Lung (tissue), 12 donors: ENCODE data around the gene CLCN2. TPM values are rescaled to one million over a fixed set of nuclear protein-coding genes. Genes with fewer than 3 reads are reported as not detected.

Experiments
- ATAC-seq: fragments of 200-7000 bp; cut with Tn5 transposase; one replicate; pipeline ENCODE4 v1.9.1; 2020; ENCODE audit warnings: moderate number of reproducible peaks; ENCODE audit not compliant: insufficient read depth, low FRiP score
- DNase-seq, 3 donors: peaks; one replicate each; pipeline ENCODE4 v3.0.0-alpha.2; 2013 to 2017
- H3K27ac ChIP-seq, 2 donors: one replicate each; pipeline ENCODE4 v1.5.1; 2013; ENCODE audit warnings: mild to moderate bottlenecking in 2 of 2, moderate library complexity in 2 of 2, control low read depth in 1 of 2, inconsistent platforms in 1 of 2, low read depth in 1 of 2, low read length in 1 of 2
- H3K27me3 ChIP-seq, 3 donors: one replicate each; pipeline ENCODE4 v1.5.1; 2013; ENCODE audit warnings: low read length in 2 of 3; ENCODE audit not compliant: control insufficient read depth in 3 of 3, insufficient read depth in 3 of 3
- H3K36me3 ChIP-seq, 4 donors: one replicate each; pipeline ENCODE4 v1.5.1; 2013; ENCODE audit warnings: low read length in 4 of 4, mild to moderate bottlenecking in 1 of 4, moderate library complexity in 1 of 4; ENCODE audit not compliant: control insufficient read depth in 4 of 4, insufficient read depth in 4 of 4
- H3K4me1 ChIP-seq, 5 donors: one replicate each; pipeline ENCODE4 v1.5.1; 2013; ENCODE audit warnings: low read length in 5 of 5, mild to moderate bottlenecking in 2 of 5, moderate library complexity in 1 of 5; ENCODE audit not compliant: control insufficient read depth in 5 of 5, insufficient read depth in 5 of 5
- H3K4me3 ChIP-seq: one replicate; pipeline ENCODE4 v1.5.1; 2013; ENCODE audit warnings: mild to moderate bottlenecking, control low read depth, moderate library complexity
- H3K9ac ChIP-seq, 2 donors: one replicate each; pipeline ENCODE4 v1.5.1; 2013; ENCODE audit warnings: low read length in 2 of 2, control low read depth in 1 of 2; ENCODE audit not compliant: insufficient read depth in 1 of 2
- H3K9me3 ChIP-seq, 4 donors: one replicate each; pipeline ENCODE4 v1.5.1; 2013; ENCODE audit warnings: low read length in 3 of 4, mild to moderate bottlenecking in 1 of 4, moderate library complexity in 1 of 4; ENCODE audit not compliant: control insufficient read depth in 4 of 4, insufficient read depth in 3 of 4
- CTCF ChIP-seq: IDR thresholded peaks from 2 replicates; pipeline ENCODE4 v1.5.1; 2012; ENCODE audit warnings: mild to moderate bottlenecking; ENCODE audit errors: control extremely low read depth, extremely low read depth
- WGBS, 2 donors: extraction: QIAGEN DNeasy Blood & Tissue Kit; methylation state at CpG; one replicate each; pipeline ENCODE4 v1.1.7; 2013; 5-methylcytosine and 5-hydroxymethylcytosine counted together
- polyA plus RNA-seq, 2 donors: library from polyadenylated mRNA; stranded (reverse); fragments of 200-250 nt; gene quantifications; one replicate each; pipeline ENCODE4 v1.2.1, GENCODE V29; 2013
- total RNA-seq, 2 donors: library from RNA; depleted of rRNA in 1 of 2; stranded (reverse); fragments of >200 nt in 1 of 2; gene quantifications; one replicate each; pipeline ENCODE4 v1.2.1, GENCODE V29; 2014 to 2021
- donor health status: control.
- donor health status: control.
- donor health status: Bipolar disorder and iron deficiency.
- donor health status: healthy.
- donor health status: DM: yes; HTN: yes; CAD: no.

CLCN2 gene
- total and polyA plus RNA-seq, 4 donors: 2.7 to 8.7 (median 5.4) TPM

DNA sequence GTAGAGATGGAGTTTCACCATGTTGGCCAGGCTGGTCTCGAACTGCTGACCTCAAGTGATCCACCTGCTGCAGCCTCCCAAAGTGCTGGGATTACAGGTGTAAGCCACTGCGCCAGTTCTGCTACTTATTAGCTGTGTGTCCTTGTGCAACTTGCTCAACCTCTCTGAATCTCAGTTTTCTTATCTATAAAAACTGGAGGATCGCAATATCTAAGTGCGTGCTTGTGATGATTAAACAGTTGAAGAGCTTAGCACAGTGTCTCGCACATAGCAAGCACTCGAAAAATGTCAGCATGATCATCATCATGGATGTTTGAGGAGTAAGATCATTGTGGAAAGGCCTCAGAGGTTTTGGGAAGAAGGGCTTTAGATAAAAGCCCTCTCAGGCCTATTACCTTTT lies 10.8 kb downstream of the CLCN2 start:
- WGBS, 2 donors: 89 to 90% methylated on average over 6 of the region's 6 CpGs
- Histone ChIP-seq H3K9ac (no peak overlapping the region), H3K4me1 (peaks cover 0 to 32% (median 4%) of the 10 kb centered on the region in 5 donors), H3K27me3 (no peaks in the 10 kb centered on the region), H3K36me3 (peaks cover 0 to 14% (median 2%) of the 10 kb centered on the region in 4 donors), H3K27ac (no peak overlapping the region), H3K9me3 (no peaks in the 10 kb centered on the region), H3K4me3 (no peak overlapping the region)
- ATAC-seq: no peak
- no peak for DNase-seq
- no peak for TF ChIP-seq CTCF

DNA sequence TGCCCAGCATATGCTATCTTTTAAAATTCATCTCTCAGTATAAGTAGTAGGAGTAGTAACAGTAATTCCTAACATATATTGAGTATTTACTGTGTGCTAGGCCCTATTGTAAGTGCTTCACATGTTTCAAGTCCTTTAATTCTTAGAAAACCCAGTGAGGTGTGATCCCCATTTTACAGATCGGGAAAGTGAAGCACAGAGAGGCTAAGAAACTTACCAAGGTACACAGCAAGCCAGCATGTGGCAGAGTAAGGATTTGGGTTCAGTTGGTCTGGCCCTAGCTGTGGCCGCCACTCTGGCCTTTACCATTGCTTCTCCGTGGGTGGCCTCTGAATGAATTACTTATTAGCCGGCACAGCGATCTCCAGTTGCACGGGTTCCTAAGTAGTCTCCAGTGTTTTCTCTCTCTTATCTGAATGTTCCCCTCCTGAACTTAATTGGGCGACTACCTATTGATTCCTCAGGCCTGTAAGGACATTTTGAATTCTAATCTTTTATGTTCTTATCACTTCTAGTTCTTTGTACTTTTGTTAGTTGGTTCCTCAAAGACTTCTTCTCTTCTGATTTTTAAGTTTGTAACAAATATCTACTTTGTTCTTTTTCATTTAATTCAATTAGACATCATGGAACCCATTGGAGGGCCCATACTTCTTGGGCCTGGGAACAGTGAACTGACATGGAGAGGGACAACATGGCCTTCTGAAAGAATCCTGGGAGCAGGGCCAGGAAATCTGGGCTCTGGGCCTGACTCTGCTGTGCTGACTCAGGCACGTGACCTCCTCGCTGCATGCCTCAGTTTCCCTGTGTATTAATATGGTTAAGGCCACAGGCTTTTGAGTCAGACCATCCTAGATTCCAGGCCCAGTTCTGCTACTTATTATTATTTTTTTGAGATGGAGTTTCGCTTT lies 11.6 kb downstream of the CLCN2 start:
- H3K27ac ChIP-seq: no peak overlapping the region
- H3K9ac ChIP-seq: no peak overlapping the region
- peaks cover 0 to 38% (median 6%) of the 10 kb centered on the region in 5 donors for H3K4me1 ChIP-seq
- H3K27me3 ChIP-seq: no peaks in the 10 kb centered on the region
- no peak overlapping the region for H3K4me3 ChIP-seq
- H3K9me3 ChIP-seq: no peaks in the 10 kb centered on the region
- DNase-seq (no peak), ATAC-seq (no peak)
- no peak for TF ChIP-seq CTCF
- H3K36me3 ChIP-seq: peaks cover 0 to 14% (median under 1%) of the 10 kb centered on the region in 4 donors
- WGBS, 2 donors: 91 to 93% methylated on average over 10 of the region's 10 CpGs

GRCh38 chr3:184348057-184348382 lies 13.4 kb downstream of the CLCN2 start:
- no peaks in the 10 kb centered on the region for H3K9me3 ChIP-seq
- TF ChIP-seq CTCF: no peak
- ATAC-seq (no peak), DNase-seq (peak in 1 of 3 donors; percentile 43)
- peaks cover 3 to 13% (median 10%) of the 10 kb centered on the region in 4 donors for H3K36me3 ChIP-seq
- WGBS, 2 donors: 87 to 93% methylated on average over 4 of the region's 4 CpGs
- no peaks in the 10 kb centered on the region for H3K27me3 ChIP-seq
- no peak overlapping the region for H3K4me3 ChIP-seq
- H3K4me1 ChIP-seq: peaks cover 0 to 41% (median 4%) of the 10 kb centered on the region in 5 donors
- no peak overlapping the region for H3K27ac ChIP-seq
- H3K9ac ChIP-seq: no peak overlapping the region
